ENCODE results near the gene ELP4. TPM values are rescaled to one million over a fixed set of nuclear protein-coding genes. Genes with fewer than 3 reads are reported as not detected.

The ELP4 gene
- total RNA-seq, 2 experiments from 2014 or later, result 20.7 to 25.1 TPM

Other genes with a start within 250 kb of the ELP4 start
- gene DCDC1, start 140.0 kb upstream of the ELP4 start, total RNA-seq, result not detected
- gene DNAJC24, start 139.9 kb upstream of the ELP4 start, total RNA-seq, result 10 to 100 TPM; 17.8 to 21.3 TPM
- 10 to 100 TPM; 16.5 to 16.7 TPM for gene IMMP1L, start 145 bp upstream of the ELP4 start, total RNA-seq